HG03175 (cell line): ENCODE results near the gene UNC5B.

Source experiments
- ATAC-seq: cut with Tn5 transposase; IDR thresholded peaks from one replicate; pipeline ENCODE4 v1.9.1; 2021; ENCODE audit warnings: mild to moderate bottlenecking, moderate library complexity; ENCODE audit not compliant: unreplicated experiment

UNC5B gene

DNA sequence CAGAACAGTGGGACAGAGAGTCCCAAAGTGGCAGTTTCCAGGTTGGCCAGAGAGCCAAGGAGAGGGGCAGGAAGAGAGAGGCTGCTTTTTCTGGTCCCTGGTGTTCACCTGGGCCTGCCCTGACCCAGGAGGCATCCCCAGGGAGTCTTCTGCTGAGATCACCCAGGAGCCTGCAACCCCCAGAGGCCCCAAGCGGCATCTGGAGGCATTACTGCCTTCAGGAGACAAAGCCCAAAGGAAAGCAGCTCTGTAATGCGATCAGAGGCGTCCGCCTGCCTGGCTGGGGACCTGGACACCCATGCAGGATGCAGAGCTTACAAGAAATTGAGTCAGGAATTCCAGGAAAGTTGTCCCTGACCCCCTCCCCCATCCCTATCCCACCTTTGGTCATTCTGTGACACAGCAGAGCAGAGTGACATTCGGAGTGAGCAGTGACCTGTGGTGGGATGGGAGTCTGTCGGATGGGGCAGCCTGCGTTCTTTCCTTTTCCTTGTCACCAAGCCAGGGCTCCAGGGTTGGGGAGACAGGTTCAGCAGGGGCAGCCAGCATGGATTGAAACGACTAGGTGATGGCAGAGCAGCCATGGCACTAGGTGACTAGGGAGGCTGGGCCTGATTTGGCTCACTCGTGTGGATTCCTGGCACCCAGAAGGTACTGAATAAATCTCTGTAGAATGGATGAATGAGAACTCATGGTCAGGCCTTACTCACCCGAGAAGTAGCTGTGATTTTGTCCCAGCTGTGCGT is 10.4 kb downstream of the UNC5B start:
- no peak for ATAC-seq

DNA sequence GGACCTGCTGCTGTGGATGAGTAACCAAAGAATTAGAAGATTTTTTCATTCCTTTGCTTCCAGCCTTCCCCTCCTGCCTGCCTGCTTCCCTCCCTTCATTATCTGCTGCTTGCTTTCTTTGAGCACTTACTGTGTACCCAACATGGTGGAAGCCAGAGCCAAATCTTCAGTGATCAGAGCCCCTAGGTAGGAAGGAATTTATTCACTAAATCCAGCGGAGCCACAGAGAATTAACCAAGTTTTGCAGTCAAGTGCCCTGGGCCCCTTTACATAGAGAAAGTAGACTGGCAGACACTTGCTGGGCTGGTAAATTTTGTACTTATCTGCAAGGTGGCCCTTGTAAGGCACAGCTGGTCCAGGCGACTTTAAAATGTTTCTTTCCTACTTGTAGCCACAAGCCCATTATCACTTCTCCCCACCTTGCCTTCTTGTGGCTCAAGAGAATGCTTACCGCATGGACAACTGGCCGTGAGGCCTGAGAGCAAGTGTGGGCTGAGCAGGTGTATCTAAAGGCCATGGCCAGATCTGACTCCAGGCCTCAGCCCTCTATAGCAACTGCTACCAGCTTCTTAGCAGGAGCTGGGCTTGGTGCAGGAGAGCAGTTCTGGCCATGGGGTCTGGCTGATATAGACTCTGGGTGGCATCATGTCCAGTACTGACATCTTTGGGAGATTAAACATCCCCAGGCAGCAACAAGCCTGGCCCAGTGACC is 11.1 kb downstream of the UNC5B start:
- ATAC-seq, result no peak

DNA sequence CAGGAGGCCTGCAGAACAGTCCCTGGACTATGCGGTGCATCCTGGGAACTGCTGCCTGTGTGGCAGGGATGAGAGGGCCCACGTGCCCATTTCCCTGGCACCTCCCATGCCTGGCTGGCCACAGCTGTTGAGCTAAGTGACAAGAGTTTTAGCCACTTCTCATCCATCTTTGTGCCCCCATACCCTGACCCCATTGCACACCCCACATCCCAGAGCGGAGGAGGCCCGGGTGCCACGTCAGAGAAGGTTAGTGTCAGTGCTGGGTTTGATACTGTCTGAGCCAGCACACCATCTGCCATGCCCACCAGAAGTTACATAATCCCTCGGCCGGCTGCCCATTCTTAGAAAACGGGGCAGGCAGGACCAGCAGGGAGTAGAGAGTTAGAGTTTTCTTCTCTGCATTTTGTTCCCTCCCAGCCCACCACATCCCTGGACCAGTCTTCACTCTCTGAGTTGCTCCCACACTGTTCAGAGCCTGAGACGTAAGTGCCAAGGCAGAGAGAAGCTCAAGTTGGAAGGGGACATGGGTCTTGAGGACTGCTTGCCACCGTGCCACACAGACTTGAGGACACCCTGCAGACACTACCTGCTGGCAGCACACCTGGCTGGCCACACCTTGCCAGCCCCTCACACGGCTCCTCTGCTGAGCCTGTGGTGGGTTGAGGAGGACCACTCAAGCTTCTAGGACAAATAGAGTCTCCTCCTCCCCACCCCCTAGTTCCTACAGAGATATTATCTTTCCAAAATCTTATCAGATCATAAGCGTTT is 13.1 kb downstream of the UNC5B start:
- no peak for ATAC-seq

DNA sequence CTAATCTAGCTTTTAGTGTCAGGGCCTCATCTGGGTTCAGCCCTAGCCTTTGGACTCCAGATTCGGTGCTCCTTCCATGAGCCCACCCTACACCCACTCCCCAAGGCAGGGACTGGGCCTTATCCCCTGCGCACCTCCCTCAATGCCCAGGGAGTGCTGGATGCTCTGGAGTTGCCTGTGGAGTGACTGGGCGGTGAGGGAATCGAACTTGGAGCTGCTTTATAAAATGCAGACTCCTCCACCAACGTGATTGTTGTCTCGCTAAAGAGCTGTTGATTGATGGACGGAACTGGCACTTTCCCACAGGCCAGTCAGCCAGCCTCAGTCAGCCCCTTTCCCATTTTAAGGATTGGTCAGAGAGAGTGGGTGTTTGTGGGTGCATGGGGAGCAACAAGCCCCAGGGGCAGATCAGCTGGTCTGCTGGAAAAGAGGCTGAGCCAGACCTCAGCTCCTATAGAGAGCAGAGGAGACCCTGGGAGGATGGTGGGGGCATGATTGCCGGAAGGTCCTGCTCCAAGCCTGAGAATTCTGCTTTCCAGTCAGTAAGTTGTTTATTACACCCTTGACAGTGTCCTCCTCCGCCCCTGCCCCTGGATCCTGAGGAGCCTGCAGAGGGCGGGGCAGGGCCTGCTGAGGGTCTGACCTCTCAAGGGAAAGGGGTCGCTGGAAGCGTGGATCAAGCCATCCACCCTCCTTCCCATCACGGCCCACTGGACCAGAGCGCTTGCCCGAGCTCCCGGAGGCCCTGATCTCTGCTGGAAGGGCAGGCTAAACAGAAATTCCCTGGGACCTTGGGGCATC is 16.7 kb downstream of the UNC5B start:
- ATAC-seq, result no peak

DNA sequence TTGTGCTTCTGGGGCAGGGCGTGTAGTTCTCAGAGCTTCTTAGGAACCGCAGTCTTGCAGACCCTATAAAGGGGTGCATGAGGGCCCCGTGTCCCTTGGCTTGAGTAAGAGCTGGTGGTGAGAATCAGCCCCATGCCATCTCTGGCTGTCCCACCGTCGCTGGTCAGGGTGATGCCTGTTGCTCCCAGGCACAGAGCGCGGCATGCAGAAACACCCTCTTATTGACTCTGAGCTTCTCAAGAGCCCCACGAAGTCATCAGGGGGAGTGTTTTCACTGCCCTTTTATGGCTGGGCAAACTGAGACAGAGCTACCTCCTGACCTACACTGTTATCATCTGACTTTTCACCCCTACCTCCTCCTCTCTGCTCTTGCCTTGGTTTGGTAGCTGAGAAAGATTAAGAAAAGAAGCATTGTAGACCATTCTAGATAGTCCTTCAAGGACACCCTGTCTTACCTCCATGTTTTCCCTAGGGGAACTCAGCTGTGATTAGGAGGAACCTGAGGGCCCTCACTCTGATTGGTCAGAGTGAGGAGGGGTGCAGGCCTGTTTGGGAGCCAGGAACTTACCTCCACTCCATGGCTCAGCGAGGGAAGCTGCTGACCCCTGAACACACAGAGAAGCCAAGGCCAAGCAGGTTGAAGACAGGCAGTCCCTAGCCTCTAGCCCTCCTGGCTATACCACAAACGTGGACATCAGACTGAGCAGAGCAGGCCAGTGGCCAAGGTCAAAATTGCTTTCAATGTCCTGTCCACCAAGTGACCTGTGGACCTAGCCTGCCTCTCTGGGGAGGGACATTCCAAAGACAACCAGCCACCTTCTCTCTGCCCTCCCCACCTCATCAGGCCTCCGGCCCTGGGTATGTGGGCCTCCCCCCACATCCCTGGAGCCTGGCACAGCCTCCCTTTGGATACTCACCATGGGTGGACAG is 17.6 kb downstream of the UNC5B start:
- ATAC-seq, result no peak

DNA sequence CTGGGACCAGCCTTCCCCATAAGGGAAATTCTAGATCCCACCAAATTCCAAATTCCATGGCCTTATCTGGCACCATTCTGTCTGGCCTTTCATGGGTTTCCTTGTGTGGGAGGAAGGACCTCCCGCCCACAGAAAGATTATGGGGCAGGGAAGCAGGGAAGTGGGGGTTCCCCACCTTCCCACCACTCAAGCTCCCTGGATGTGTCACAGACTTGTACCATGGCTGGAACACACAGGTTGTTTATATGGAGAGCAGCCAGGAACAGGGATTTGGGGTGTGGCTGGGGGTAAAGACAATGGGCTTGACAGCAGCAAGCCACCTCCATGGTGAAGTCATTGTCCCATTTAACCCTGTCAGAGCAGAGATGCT is 18.3 kb downstream of the UNC5B start:
- ATAC-seq, result no peak

DNA sequence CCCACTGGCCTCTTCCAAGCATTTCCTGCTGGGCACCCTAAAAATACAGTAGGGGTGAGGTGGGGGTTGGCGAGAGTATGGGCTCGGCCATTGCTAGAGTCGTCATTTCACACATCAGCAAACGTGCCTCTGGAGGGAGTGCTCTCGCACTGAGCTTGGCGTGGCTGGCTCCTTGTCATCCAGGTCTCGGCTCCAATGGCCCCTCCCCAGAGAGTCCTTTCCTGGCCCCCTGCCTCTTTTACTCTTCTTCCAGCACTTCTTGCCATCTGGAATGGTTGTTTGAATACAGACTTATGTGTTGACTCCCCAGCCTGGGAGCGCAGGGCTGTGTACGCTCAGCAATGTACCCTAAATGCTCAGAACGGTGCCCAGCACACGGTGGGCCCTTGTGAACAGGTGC is 18.8 kb downstream of the UNC5B start:
- no peak for ATAC-seq

DNA sequence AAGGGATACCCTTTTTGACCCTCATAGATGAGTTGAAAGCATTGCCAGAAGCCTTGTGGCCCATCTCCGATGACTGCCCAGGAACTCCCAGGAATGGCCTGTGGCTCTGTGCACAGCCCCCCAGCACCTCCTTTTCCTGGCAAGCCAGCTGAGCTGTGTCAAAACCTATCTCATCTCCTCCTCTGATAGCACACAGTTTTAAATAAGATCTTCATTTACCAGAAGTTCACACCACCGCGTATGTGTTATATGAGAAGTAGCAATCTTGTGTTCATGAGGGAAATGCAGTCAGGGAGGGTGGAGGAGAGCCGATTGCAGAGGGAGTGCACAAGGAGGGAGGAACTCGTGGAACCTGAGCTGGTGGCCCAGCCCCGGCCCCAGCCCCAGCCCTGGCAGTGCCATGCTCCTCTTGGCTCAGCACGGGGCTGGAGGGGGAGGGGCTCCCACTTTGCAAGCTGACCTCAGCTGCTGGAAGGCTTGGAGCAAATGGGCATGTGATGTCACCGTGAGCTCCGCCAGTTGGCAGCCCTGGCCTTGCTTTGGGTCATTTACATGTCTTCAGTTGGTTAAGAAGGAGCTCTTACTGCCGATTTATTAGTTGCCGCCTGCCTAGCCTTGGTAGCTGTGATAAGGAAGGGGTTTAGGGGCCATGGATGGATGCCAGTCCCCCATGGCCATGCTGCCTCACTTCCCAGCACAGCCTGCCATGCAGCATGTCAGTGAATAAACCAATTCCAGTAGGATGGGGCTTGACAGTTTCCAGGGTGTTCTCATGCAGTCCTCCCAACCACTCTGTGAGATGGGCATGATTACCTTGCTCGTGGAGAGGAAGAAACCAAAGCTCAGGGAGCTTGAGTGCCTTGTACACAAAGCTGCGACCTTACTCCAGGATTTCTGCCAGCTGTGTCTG is 20.0 kb downstream of the UNC5B start:
- ATAC-seq, result no peak

DNA sequence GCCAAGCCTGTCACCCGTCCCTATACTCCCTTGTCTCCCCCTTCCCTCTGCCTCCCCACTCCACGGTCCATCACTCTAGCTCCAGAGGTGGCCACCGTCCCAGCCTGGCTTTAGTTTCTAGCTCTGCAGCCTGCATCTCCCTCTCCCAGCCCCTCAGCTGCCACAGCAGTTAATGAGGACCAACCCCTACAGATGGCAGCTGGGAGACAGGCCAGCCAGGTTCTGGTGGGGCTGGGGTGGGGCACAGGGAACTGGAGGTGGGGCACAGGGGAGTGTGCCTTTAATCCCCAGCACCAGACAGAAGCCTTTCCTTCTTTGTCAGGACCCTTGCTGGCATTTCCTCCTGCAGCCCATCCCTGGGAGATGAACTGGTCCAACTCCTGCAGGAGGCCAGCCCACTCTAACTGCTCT is 21.1 kb downstream of the UNC5B start:
- no peak for ATAC-seq

DNA sequence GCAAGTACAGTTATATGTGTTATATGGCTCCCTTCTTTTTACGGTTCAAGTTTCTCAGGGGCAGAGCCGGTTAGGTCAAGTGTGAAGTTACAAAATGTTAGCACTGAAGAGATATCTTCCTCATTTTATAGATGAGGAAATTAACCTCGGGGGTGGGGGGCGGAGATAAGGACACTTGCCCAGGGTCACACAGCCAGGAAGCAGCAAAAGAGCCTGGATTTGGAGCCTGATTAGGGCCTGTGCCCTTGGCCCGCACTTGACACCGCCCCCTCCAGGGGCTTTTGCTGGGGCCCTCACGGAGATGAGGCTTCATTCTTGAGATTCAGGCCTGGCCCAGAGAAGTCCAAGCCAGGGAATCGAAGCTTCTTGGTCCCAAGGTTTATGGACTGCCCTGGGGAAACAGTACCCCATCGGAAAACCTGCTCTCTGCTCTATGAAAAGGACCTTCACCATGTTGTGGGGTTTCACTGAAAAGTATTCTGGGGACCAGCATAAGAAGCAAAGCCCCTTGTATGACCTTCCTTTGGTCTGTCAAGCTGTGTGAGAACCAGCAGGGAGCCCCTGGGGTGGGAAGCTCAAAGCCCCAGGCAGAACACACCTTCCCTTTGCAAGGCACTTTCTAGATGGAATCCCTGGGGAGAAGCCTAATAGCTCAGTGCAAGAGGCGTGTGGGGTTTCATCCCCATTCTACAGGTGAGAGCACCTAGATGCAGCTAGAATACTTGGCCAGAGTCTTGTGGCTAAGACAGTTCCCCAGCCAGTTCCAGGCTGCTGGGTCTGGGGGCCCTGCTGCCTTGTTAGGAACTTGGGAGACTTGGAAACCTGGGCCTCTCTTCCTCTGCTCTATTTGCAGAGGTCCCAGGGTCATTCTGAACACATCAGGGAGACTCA is 21.9 kb downstream of the UNC5B start:
- no peak for ATAC-seq

DNA sequence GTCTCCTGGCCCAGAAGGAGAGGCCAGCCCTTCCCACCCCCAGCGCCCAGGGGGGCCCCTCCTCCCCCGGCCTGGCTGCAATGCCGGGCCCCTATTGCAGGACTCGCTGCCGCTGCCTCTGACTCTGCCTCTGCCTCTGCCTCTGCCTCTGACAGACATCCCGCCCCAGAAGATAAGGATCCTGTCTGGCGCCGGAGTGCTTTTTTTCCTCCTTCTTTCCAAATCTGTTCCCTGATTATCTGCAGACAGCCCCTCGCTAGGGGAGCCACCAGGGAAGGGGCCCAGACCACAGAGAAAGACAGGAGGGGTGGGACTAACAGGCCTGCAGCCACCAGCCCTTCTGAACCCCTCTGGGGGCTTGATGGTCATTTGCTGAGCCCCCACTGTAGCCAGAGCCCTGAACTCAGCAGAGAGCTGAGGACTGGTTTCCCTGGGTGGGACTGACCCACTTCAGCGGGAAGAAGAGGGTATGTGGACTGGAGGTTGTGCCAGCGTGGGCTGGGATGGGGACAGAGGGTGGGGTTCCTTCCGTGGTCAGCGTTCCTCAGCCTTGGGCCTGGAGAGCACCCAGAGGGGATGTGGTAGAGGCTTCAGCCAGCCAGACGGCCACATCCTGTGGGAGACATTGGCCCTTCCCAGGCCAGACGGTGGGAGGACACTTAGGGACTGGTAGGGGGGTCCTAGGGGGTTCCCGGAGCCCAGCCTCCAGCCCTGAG is 22.8 kb downstream of the UNC5B start:
- no peak for ATAC-seq

DNA sequence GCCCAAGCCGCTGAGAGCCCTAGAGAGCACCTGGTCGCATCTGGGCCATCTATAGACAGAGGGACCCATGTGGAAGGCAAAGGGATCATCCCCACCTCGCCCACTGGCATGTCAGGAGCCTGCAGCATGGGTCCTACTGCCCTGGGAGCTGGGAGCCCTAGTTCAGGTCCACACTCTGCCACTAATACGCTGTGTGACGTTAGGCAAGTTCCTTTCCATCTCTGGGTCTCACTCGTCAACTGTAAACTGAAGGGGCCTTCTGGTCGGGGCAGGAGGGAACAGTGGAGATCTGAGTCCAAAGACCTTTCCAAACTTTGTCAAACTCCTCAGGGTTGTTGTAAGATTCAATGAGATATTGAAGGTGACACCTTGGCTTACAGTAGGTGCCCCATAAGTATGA is 23.4 kb downstream of the UNC5B start:
- no peak for ATAC-seq

DNA sequence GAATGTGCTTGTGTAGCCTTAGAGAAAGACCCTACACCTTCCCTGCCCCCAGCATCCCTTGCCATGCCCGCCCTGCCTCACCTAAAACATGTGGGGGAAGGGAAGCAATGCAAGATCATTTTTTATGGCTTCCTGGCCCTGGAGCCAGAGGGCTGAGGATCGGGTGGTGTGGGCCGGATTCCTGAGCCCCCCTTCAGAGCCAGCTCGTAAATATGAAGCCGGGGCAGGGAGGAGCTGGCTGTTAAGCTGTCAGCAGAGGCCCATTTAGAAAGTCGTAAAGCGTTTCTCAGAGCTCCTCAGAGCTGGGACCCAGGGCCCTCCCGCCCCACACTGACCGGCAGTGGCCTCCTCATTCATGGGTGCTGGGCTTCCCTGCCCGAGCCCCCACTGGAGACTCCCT is 23.9 kb downstream of the UNC5B start:
- ATAC-seq, result no peak

DNA sequence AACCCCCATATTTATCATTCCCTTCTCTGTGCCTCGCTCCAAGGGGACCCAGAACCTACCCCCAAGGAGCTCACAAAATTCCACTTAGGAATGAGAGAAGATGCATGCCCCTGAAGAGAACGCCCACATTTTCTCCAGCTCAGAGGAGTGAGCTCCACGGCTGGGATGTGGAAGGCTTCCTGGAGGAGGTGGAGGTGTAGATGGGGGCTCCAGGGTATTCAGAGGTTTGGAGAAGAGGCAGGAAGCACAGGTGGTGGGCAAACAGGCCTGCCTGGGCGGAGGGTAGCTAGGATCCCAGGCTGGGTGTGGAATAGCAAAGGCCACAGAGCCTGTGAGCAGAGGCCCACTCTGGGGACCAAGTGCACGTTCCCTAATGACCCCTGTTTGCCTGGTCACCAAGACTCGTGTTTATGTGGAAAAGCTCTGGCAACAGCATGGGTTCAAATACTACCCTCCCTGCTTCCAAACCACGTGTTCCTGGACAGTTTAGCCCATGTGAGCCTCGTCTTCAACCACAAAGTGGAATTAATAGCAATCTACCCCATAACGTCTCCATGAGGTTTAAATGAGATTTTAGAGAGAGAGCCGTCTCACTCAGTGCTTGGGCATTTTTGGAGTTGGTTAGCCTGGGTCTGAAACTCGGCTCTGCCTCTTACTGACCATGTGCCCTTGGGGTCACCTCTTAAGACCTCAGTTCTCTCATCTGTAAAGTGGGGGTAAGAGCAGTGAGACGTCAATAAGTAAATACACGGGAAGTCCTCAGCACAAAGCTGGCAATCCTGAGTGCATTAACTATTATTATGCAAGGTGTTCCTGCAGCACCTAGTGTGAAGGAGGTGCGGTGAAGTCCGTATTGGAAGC is 24.7 kb downstream of the UNC5B start:
- no peak for ATAC-seq

DNA sequence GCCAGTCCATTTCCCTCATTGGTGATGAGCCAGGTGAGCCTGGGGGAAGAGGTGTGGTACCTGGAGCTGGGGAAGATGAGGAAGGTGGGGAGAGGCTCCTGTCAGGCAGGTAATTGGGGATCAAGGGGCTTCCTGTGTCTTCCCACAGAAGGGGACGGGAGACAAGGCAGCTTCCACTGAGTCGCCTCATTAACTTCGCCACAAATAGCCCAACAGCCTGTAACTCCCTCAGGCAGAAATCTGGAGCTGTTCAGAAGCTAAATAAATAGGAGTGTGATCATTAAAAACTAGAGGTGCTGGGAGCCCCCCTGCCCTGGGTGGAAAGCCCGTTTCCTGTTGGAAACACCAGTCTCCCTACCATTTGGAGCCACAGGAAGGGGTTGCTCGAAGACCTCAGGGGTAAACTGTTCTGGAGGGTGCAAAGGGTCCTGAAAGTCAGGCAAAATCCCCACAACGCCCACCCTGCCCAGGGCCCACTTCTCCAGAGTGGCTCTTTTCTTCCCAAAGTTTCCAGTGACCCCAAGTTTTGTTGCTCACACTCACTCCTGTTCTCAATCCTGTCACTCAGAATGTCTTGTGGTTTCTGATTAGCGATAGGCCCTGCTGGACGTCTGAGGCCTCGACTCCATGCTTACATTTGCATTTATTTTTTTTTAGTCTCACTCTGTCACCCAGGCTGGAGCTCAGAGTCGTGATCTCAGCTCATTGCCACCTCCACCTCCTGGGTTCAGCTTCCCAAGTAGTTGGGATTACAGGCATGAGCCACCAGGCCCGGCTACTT is 25.7 kb downstream of the UNC5B start:
- ATAC-seq, result no peak

DNA sequence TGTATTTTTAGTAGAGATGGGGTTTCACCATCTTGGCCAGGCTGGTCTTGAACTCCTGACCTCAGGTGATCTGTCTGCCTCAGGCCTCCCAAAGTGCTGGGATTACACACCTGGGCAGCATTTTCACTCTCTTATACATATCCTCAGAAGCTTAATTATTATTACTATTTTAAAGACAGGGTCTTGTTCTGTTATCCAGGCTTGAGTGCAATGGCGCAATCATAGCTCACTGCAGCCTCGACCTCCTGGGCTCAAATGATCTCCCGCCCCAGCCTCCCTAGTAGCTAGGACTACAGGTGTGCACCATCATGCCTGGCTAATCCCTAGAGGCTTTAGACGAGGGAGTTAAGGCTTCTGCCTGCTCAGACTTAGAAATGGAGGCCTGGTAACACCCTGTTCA is 26.3 kb downstream of the UNC5B start:
- no peak for ATAC-seq
